ENCODE measurements around the gene GGT7.

DNA sequence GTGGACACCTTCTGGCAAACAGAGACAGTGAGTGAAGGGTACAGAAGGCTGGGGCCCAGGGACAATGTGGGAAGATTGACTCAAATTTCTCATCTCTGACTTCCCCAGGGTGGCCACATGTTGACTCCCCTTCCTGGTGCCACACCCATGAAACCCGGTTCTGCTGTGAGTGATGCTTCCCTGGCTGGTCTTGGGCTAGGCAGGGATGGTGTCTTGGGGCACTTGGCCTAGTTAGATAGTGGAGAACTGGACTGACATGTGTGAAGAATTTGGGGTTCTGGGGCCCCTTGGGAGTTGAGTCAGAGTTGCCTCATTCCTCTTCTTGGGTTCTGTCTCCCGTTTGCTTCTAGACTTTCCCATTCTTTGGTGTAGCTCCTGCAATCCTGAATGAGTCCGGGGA, 48.8 kb upstream of the GGT7 start:
- TF ChIP-seq, protein P1, sequence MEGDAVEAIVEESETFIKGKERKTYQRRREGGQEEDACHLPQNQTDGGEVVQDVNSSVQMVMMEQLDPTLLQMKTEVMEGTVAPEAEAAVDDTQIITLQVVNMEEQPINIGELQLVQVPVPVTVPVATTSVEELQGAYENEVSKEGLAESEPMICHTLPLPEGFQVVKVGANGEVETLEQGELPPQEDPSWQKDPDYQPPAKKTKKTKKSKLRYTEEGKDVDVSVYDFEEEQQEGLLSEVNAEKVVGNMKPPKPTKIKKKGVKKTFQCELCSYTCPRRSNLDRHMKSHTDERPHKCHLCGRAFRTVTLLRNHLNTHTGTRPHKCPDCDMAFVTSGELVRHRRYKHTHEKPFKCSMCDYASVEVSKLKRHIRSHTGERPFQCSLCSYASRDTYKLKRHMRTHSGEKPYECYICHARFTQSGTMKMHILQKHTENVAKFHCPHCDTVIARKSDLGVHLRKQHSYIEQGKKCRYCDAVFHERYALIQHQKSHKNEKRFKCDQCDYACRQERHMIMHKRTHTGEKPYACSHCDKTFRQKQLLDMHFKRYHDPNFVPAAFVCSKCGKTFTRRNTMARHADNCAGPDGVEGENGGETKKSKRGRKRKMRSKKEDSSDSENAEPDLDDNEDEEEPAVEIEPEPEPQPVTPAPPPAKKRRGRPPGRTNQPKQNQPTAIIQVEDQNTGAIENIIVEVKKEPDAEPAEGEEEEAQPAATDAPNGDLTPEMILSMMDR (conservative IDR thresholded peaks at IDR 0.05): no peak
- no peak for TF ChIP-seq EZH2 (IDR thresholded peaks at IDR 0.05; ENCODE audit: low read depth)
